Measurements from ENCODE around the gene NOP9. TPM values are rescaled to one million over a fixed set of nuclear protein-coding genes. Genes with fewer than 3 reads are reported as not detected.

NOP9 gene
- total RNA-seq, 1 experiment from 2014 or later: 39.4 TPM

DNA sequence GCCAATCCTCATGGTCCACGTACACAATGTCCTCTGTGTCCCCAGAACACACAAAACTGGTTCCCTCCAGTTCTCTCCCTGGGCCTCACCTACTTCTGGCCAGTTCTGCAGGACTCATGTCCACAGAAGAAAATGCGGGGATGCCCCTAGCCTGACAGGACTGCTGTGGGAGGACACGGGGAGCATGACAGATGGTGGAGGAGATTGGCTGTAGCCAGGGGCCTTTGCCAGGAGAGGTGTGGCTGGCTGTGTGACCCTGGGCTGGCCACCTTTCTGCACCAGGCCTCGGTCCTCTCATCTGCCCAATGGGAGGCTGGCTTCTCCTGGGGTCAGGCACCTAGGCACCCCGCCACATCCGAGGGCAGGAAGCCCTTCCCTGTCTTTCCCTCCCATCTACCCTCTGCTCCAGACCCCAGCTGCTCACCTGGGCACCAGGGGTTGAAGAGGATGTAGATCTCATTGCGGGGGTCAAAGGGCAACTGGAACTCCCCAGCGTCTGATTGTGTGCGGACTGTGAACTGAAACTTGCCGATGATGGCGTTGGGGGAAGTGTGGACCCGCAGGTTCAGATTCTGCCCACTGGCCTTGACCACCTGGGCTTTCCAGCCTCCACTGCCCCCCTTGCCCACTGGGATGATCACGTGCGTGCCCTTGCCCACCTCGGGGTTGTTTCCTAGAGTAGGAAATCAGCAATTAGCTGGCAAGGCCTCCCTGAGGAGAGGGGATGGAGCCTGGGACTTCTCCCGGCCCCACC lies 39.4 kb upstream of the NOP9 start:
- ChIA-PET CTCF (no interaction called here), POLR2A (no interaction called here), RAD21 (ENCODE audit: low non-redundant PET in 1 of 2, low total read pairs in 2 of 2, uncharacterized antibody in 2 of 2, unreplicated experiment in 2 of 2) (no interaction called here)
- Histone ChIP-seq H3K4me1 (ENCODE audit: control insufficient read depth in 1 of 2, insufficient read depth in 2 of 2, low read length in 2 of 2) (peaks cover 10 to 14% of the 10 kb centered on the region in 2 experiments), H3K9me2 (ENCODE audit: insufficient read depth) (no peaks in the 10 kb centered on the region), H3K4me3 (replicated peaks in 1 of 2; ENCODE audit: low read depth in 1 of 2, low read length in 2 of 2) (no peak overlapping the region), H4K20me1 (ENCODE audit: insufficient read depth) (no peaks in the 10 kb centered on the region), H3K9ac (ENCODE audit: low read length) (no peak overlapping the region), H2AFZ (ENCODE audit: low read depth, low read length, poor library complexity, severe bottlenecking) (no peak overlapping the region), H3K79me2 (ENCODE audit: insufficient read depth, low read length) (no peaks in the 10 kb centered on the region), H3K27ac (ENCODE audit: low read depth, low read length) (no peak overlapping the region), H3K27me3 (ENCODE audit: insufficient read depth, low read length) (no peaks in the 10 kb centered on the region), H3K4me2 (ENCODE audit: low read length) (no peak overlapping the region), H3K36me3 (ENCODE audit: control insufficient read depth in 1 of 2, insufficient read depth in 2 of 2, low read length in 2 of 2) (no peaks in the 10 kb centered on the region), H3K9me3 (ENCODE audit: control insufficient read depth in 1 of 2, insufficient read depth in 1 of 2, low read depth in 1 of 2, low read length in 2 of 2) (no peaks in the 10 kb centered on the region)
- no peak for ATAC-seq
- intact Hi-C loops (cut with micrococcal nuclease): no loop called here
- no peak for TF ChIP-seq ZFX (IDR thresholded peaks at IDR 0.05)
- no peak for DNase-seq (ENCODE audit: low read depth, low spot score)
- BruUV-seq (replicated peaks): no TSS peak

DNA sequence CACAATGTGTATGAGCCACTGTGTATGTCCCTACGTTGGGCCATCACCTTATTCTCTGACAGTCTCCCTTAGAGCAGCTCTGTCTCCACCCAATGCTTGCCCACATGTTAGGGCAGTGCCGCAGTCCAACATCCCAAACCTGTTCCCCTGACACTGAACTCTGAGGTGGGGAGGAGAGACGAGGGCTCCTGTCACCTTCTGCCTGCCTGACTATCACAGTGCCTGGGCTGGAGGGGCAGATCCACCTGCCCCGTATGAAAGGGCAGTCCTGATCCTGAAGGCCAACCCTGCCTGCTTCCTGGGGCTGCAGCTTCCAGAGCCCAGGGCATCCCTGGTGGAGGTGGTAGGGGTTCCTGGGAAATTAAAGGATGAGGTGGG lies 38.9 kb upstream of the NOP9 start:
- Histone ChIP-seq H3K9me2 (ENCODE audit: insufficient read depth) (no peaks in the 10 kb centered on the region), H3K27me3 (ENCODE audit: insufficient read depth, low read length) (no peaks in the 10 kb centered on the region), H4K20me1 (ENCODE audit: insufficient read depth) (no peaks in the 10 kb centered on the region), H3K9me3 (ENCODE audit: control insufficient read depth in 1 of 2, insufficient read depth in 1 of 2, low read depth in 1 of 2, low read length in 2 of 2) (no peaks in the 10 kb centered on the region), H3K4me2 (ENCODE audit: low read length) (no peak overlapping the region), H3K4me1 (ENCODE audit: control insufficient read depth in 1 of 2, insufficient read depth in 2 of 2, low read length in 2 of 2) (peaks cover 10 to 14% of the 10 kb centered on the region in 2 experiments), H3K79me2 (ENCODE audit: insufficient read depth, low read length) (no peaks in the 10 kb centered on the region), H3K27ac (ENCODE audit: low read depth, low read length) (no peak overlapping the region), H3K4me3 (replicated peaks in 1 of 2; ENCODE audit: low read depth in 1 of 2, low read length in 2 of 2) (no peak overlapping the region), H3K9ac (ENCODE audit: low read length) (no peak overlapping the region), H3K36me3 (ENCODE audit: control insufficient read depth in 1 of 2, insufficient read depth in 2 of 2, low read length in 2 of 2) (no peaks in the 10 kb centered on the region), H2AFZ (ENCODE audit: low read depth, low read length, poor library complexity, severe bottlenecking) (no peak overlapping the region)
- intact Hi-C loops (cut with micrococcal nuclease): no loop called here
- DNase-seq (ENCODE audit: low read depth, low spot score): no peak
- ChIA-PET CTCF (no interaction called here), POLR2A (no interaction called here), RAD21 (ENCODE audit: low non-redundant PET in 1 of 2, low total read pairs in 2 of 2, uncharacterized antibody in 2 of 2, unreplicated experiment in 2 of 2) (no interaction called here)
- BruUV-seq (replicated peaks): no TSS peak
- no peak for ATAC-seq
- no peak for TF ChIP-seq CEBPB (IDR thresholded peaks at IDR 0.05; ENCODE audit: low read depth)
- TF ChIP-seq TCF7L2 (IDR thresholded peaks at IDR 0.05; ENCODE audit: borderline replicate concordance, extremely low read depth, insufficient read depth, insufficient read length): no peak
- TF ChIP-seq, protein P1, sequence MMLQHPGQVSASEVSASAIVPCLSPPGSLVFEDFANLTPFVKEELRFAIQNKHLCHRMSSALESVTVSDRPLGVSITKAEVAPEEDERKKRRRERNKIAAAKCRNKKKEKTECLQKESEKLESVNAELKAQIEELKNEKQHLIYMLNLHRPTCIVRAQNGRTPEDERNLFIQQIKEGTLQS (IDR thresholded peaks at IDR 0.05): no peak
- no peak for TF ChIP-seq EGR1 (IDR thresholded peaks at IDR 0.05; ENCODE audit: low read depth)
- TF ChIP-seq, protein P2, sequence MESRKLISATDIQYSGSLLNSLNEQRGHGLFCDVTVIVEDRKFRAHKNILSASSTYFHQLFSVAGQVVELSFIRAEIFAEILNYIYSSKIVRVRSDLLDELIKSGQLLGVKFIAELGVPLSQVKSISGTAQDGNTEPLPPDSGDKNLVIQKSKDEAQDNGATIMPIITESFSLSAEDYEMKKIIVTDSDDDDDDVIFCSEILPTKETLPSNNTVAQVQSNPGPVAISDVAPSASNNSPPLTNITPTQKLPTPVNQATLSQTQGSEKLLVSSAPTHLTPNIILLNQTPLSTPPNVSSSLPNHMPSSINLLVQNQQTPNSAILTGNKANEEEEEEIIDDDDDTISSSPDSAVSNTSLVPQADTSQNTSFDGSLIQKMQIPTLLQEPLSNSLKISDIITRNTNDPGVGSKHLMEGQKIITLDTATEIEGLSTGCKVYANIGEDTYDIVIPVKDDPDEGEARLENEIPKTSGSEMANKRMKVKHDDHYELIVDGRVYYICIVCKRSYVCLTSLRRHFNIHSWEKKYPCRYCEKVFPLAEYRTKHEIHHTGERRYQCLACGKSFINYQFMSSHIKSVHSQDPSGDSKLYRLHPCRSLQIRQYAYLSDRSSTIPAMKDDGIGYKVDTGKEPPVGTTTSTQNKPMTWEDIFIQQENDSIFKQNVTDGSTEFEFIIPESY (IDR thresholded peaks at IDR 0.05; ENCODE audit: extremely low read depth, insufficient replicate concordance, low read length): no peak
- TF ChIP-seq CBX3 (IDR thresholded peaks at IDR 0.05; ENCODE audit: low read depth): no peak
- TF ChIP-seq, protein P3, sequence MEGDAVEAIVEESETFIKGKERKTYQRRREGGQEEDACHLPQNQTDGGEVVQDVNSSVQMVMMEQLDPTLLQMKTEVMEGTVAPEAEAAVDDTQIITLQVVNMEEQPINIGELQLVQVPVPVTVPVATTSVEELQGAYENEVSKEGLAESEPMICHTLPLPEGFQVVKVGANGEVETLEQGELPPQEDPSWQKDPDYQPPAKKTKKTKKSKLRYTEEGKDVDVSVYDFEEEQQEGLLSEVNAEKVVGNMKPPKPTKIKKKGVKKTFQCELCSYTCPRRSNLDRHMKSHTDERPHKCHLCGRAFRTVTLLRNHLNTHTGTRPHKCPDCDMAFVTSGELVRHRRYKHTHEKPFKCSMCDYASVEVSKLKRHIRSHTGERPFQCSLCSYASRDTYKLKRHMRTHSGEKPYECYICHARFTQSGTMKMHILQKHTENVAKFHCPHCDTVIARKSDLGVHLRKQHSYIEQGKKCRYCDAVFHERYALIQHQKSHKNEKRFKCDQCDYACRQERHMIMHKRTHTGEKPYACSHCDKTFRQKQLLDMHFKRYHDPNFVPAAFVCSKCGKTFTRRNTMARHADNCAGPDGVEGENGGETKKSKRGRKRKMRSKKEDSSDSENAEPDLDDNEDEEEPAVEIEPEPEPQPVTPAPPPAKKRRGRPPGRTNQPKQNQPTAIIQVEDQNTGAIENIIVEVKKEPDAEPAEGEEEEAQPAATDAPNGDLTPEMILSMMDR (IDR thresholded peaks at IDR 0.05 in 2 of 3, conservative IDR thresholded peaks at IDR 0.05 in 1 of 3; ENCODE audit: borderline replicate concordance in 1 of 3, insufficient read depth in 1 of 3, low read depth in 2 of 3, low read length in 2 of 3): no peak
- no peak for TF ChIP-seq YY1 (IDR thresholded peaks at IDR 0.05; ENCODE audit: extremely low read depth, insufficient replicate concordance, low read depth, low read length)
- no peak for TF ChIP-seq EZH2 (IDR thresholded peaks at IDR 0.05)
- no peak for TF ChIP-seq FOSL1 (IDR thresholded peaks at IDR 0.05; ENCODE audit: low read depth)
